ENCODE results near the gene SELENOI.

GRCh38 chr2:26387189-26387588 is 41.2 kb downstream of the SELENOI start:
- TF ChIP-seq CTCF (IDR thresholded peaks at IDR 0.05) = no peak
- no peak for TF ChIP-seq POLR2A (IDR thresholded peaks at IDR 0.05)

Data from esophagus squamous epithelium (tissue), 4 donors.